Central memory CD8-positive, alpha-beta T cell (primary cell): Measurements from ENCODE around the gene SLX4IP.
A peak's percentile ranks its signal among the peaks of the same experiment; 100 is the strongest.

Source experiments
- ATAC-seq: fragments of 150-1000 bp; cut with Tn5 transposase; replicated peaks from 2 replicates; pipeline ENCODE4 v1.10.0; 2022; ENCODE audit warnings: mild to moderate bottlenecking, moderate FRiP score, moderate number of reproducible peaks; ENCODE audit not compliant: poor library complexity, severe bottlenecking; ENCODE audit errors: extremely low read depth
- DNase-seq, 2 donors: peaks; one replicate each; pipeline ENCODE4 v3.0.0; 2021; ENCODE audit warnings: low spot score in 2 of 2
- H3K27ac Mint-ChIP-seq: one replicate; pipeline ENCODE4 v1.8.0; 2022; ENCODE audit warnings: low read depth, mild to moderate bottlenecking, moderate library complexity, mixed read lengths
- H3K27me3 Mint-ChIP-seq: one replicate; pipeline ENCODE4 v1.8.0; 2022; ENCODE audit warnings: mixed read lengths
- H3K36me3 Mint-ChIP-seq: one replicate; pipeline ENCODE4 v1.8.0; 2022; ENCODE audit warnings: mild to moderate bottlenecking, moderate library complexity, mixed read lengths; ENCODE audit not compliant: insufficient read depth
- H3K4me1 Mint-ChIP-seq: one replicate; pipeline ENCODE4 v1.8.0; 2022; ENCODE audit warnings: mixed read lengths
- H3K4me3 Mint-ChIP-seq: one replicate; pipeline ENCODE4 v1.8.0; 2022; ENCODE audit warnings: mild to moderate bottlenecking, moderate library complexity, mixed read lengths
- H3K9me3 Mint-ChIP-seq: one replicate; pipeline ENCODE4 v1.8.0; 2022; ENCODE audit warnings: mixed read lengths

SLX4IP gene

GRCh38 chr20:10475225-10475624 lies 40.1 kb downstream of the SLX4IP start:
- no peaks in the 10 kb centered on the region for H3K36me3 Mint-ChIP-seq
- H3K27ac Mint-ChIP-seq: no peak overlapping the region
- DNase-seq: no peak
- no peak overlapping the region for H3K4me3 Mint-ChIP-seq
- no peaks in the 10 kb centered on the region for H3K27me3 Mint-ChIP-seq
- no peaks in the 10 kb centered on the region for H3K9me3 Mint-ChIP-seq
- no peak for ATAC-seq
- H3K4me1 Mint-ChIP-seq: peaks cover 26% of the 10 kb centered on the region

- DNase-seq: no peak
Observed at GRCh38 chr20:10476319-10476724, 41.2 kb downstream of the SLX4IP start.

GRCh38 chr20:10478205-10478604 lies 43.1 kb downstream of the SLX4IP start:
- no peaks in the 10 kb centered on the region for H3K27me3 Mint-ChIP-seq
- H3K4me3 Mint-ChIP-seq: no peak overlapping the region
- H3K9me3 Mint-ChIP-seq: no peaks in the 10 kb centered on the region
- no peak for ATAC-seq
- no peak for DNase-seq
- peaks cover 25% of the 10 kb centered on the region for H3K4me1 Mint-ChIP-seq
- H3K36me3 Mint-ChIP-seq: no peaks in the 10 kb centered on the region
- H3K27ac Mint-ChIP-seq: no peak overlapping the region

More at GRCh38 chr20:10476319-10476724, 41.2 kb downstream of the SLX4IP start:
- ATAC-seq: peak; percentile 36
- Mint-ChIP-seq H3K27ac (no peak overlapping the region), H3K36me3 (no peaks in the 10 kb centered on the region), H3K4me3 (no peak overlapping the region), H3K27me3 (no peaks in the 10 kb centered on the region), H3K9me3 (no peaks in the 10 kb centered on the region), H3K4me1 (peaks cover 25% of the 10 kb centered on the region)

- Mint-ChIP-seq H3K4me3 (no peak overlapping the region), H3K9me3 (no peaks in the 10 kb centered on the region), H3K27ac (no peak overlapping the region), H3K36me3 (no peaks in the 10 kb centered on the region), H3K4me1 (peaks cover 25% of the 10 kb centered on the region), H3K27me3 (no peaks in the 10 kb centered on the region)
- no peak for ATAC-seq
- no peak for DNase-seq
Observed at GRCh38 chr20:10478930-10479329, 43.8 kb downstream of the SLX4IP start.

GRCh38 chr20:10481676-10482075 lies 46.6 kb downstream of the SLX4IP start:
- Mint-ChIP-seq H3K4me1 (peaks cover 5% of the 10 kb centered on the region), H3K27me3 (no peaks in the 10 kb centered on the region), H3K4me3 (no peak overlapping the region), H3K9me3 (no peaks in the 10 kb centered on the region), H3K27ac (no peak overlapping the region), H3K36me3 (no peaks in the 10 kb centered on the region)
- DNase-seq: no peak
- no peak for ATAC-seq

- H3K36me3 Mint-ChIP-seq: no peaks in the 10 kb centered on the region
- no peak for ATAC-seq
- H3K9me3 Mint-ChIP-seq: no peaks in the 10 kb centered on the region
- no peak for DNase-seq
- no peaks in the 10 kb centered on the region for H3K27me3 Mint-ChIP-seq
- H3K4me3 Mint-ChIP-seq: no peak overlapping the region
- H3K27ac Mint-ChIP-seq: no peak overlapping the region
- peaks cover 2% of the 10 kb centered on the region for H3K4me1 Mint-ChIP-seq
Observed at GRCh38 chr20:10483691-10484090, 48.6 kb downstream of the SLX4IP start.

GRCh38 chr20:10487142-10488136 lies 52.3 kb downstream of the SLX4IP start:
- Mint-ChIP-seq H3K4me1 (peaks cover 15% of the 10 kb centered on the region), H3K9me3 (no peaks in the 10 kb centered on the region), H3K4me3 (no peak overlapping the region), H3K36me3 (no peaks in the 10 kb centered on the region), H3K27me3 (no peaks in the 10 kb centered on the region), H3K27ac (no peak overlapping the region)
- no peak for ATAC-seq
- DNase-seq: no peak

GRCh38 chr20:10488534-10488933 lies 53.4 kb downstream of the SLX4IP start:
- no peaks in the 10 kb centered on the region for H3K36me3 Mint-ChIP-seq
- ATAC-seq (no peak), DNase-seq (no peak)
- no peaks in the 10 kb centered on the region for H3K9me3 Mint-ChIP-seq
- no peak overlapping the region for H3K4me3 Mint-ChIP-seq
- no peaks in the 10 kb centered on the region for H3K27me3 Mint-ChIP-seq
- peaks cover 15% of the 10 kb centered on the region for H3K4me1 Mint-ChIP-seq
- H3K27ac Mint-ChIP-seq: no peak overlapping the region

- Mint-ChIP-seq H3K9me3 (no peaks in the 10 kb centered on the region), H3K27me3 (no peaks in the 10 kb centered on the region), H3K36me3 (no peaks in the 10 kb centered on the region), H3K27ac (no peak overlapping the region), H3K4me1 (peaks cover 22% of the 10 kb centered on the region), H3K4me3 (no peak overlapping the region)
- DNase-seq (no peak), ATAC-seq (no peak)
Observed at GRCh38 chr20:10489853-10490252, 54.7 kb downstream of the SLX4IP start.

- Mint-ChIP-seq H3K36me3 (no peaks in the 10 kb centered on the region), H3K4me3 (no peak overlapping the region), H3K9me3 (no peaks in the 10 kb centered on the region), H3K27me3 (no peaks in the 10 kb centered on the region), H3K27ac (no peak overlapping the region), H3K4me1 (peaks cover 24% of the 10 kb centered on the region)
- DNase-seq (no peak), ATAC-seq (no peak)
Observed at GRCh38 chr20:10490257-10490656, 55.2 kb downstream of the SLX4IP start.

GRCh38 chr20:10490706-10491105 lies 55.6 kb downstream of the SLX4IP start:
- Mint-ChIP-seq H3K27me3 (no peaks in the 10 kb centered on the region), H3K27ac (no peak overlapping the region), H3K4me3 (no peak overlapping the region), H3K36me3 (no peaks in the 10 kb centered on the region), H3K9me3 (no peaks in the 10 kb centered on the region), H3K4me1 (peaks cover 29% of the 10 kb centered on the region)
- DNase-seq (no peak), ATAC-seq (no peak)

- Mint-ChIP-seq H3K27me3 (no peaks in the 10 kb centered on the region), H3K27ac (no peak overlapping the region), H3K9me3 (no peaks in the 10 kb centered on the region), H3K4me3 (no peak overlapping the region), H3K4me1 (peaks cover 38% of the 10 kb centered on the region), H3K36me3 (no peaks in the 10 kb centered on the region)
- no peak for DNase-seq
- no peak for ATAC-seq
Observed at GRCh38 chr20:10492065-10492464, 57.0 kb downstream of the SLX4IP start.

- Mint-ChIP-seq H3K9me3 (no peaks in the 10 kb centered on the region), H3K27me3 (no peaks in the 10 kb centered on the region), H3K36me3 (no peaks in the 10 kb centered on the region), H3K4me1 (peaks cover 41% of the 10 kb centered on the region), H3K4me3 (no peak overlapping the region), H3K27ac (no peak overlapping the region)
- DNase-seq (no peak), ATAC-seq (no peak)
Observed at GRCh38 chr20:10492844-10493243, 57.7 kb downstream of the SLX4IP start.
